ENCODE data around the gene PYCR2.

DNA sequence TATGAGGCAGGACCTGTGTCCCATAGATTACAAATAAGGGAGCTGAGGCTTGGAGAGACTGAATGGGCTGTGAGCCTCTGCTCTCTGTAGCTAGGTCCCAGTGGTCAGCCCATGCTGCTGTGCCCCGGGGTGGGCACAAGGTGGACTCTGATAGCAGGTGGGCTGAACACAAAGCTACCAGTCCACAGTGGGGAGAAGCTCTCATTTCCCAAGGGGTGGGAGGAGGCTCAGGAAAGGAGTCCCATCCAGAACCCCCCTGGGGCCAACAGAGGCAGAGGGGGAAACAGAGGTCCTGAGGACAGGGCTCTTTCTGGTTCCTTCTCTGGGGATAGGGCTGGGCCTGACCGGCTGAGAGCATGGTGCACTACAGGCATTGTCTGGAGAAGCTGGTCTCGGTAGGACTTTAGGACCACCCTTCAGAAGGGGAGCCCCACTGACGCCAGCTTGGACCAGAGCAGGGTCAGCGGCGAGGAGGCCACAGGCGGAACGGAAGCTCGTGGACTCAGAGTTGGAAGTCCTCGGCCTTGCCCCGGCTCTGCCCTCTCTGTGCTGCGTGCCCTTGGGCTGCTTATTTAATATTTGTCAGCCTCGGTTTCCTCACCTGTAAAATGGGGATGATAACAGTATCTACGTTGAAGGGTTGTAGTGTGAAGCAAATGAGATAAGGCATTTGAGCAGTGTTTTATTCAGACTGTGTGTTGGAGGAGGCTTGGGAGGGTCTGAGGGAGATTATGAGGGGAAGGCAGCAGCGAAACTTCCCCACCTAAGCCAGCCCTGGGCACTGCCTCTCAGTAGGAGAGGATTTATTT, 48.5 kb upstream of the PYCR2 start:
- TF ChIP-seq TCF7L2 (IDR thresholded peaks at IDR 0.05; ENCODE audit: low read depth, low read length), result no peak
- no peak for TF ChIP-seq POLR2AphosphoS5 (IDR thresholded peaks at IDR 0.05; ENCODE audit: low read depth, low read length)
- TF ChIP-seq, protein P1, sequence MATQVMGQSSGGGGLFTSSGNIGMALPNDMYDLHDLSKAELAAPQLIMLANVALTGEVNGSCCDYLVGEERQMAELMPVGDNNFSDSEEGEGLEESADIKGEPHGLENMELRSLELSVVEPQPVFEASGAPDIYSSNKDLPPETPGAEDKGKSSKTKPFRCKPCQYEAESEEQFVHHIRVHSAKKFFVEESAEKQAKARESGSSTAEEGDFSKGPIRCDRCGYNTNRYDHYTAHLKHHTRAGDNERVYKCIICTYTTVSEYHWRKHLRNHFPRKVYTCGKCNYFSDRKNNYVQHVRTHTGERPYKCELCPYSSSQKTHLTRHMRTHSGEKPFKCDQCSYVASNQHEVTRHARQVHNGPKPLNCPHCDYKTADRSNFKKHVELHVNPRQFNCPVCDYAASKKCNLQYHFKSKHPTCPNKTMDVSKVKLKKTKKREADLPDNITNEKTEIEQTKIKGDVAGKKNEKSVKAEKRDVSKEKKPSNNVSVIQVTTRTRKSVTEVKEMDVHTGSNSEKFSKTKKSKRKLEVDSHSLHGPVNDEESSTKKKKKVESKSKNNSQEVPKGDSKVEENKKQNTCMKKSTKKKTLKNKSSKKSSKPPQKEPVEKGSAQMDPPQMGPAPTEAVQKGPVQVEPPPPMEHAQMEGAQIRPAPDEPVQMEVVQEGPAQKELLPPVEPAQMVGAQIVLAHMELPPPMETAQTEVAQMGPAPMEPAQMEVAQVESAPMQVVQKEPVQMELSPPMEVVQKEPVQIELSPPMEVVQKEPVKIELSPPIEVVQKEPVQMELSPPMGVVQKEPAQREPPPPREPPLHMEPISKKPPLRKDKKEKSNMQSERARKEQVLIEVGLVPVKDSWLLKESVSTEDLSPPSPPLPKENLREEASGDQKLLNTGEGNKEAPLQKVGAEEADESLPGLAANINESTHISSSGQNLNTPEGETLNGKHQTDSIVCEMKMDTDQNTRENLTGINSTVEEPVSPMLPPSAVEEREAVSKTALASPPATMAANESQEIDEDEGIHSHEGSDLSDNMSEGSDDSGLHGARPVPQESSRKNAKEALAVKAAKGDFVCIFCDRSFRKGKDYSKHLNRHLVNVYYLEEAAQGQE (IDR thresholded peaks at IDR 0.05; ENCODE audit: insufficient read depth in 1 of 2, low read depth in 2 of 2, low read length in 1 of 2), result no peak
- TF ChIP-seq, protein P2, sequence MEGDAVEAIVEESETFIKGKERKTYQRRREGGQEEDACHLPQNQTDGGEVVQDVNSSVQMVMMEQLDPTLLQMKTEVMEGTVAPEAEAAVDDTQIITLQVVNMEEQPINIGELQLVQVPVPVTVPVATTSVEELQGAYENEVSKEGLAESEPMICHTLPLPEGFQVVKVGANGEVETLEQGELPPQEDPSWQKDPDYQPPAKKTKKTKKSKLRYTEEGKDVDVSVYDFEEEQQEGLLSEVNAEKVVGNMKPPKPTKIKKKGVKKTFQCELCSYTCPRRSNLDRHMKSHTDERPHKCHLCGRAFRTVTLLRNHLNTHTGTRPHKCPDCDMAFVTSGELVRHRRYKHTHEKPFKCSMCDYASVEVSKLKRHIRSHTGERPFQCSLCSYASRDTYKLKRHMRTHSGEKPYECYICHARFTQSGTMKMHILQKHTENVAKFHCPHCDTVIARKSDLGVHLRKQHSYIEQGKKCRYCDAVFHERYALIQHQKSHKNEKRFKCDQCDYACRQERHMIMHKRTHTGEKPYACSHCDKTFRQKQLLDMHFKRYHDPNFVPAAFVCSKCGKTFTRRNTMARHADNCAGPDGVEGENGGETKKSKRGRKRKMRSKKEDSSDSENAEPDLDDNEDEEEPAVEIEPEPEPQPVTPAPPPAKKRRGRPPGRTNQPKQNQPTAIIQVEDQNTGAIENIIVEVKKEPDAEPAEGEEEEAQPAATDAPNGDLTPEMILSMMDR (IDR thresholded peaks at IDR 0.05), result no peak
- no peak for TF ChIP-seq SIN3A (IDR thresholded peaks at IDR 0.05; ENCODE audit: borderline replicate concordance, insufficient read depth, low read depth, low read length)

All from Panc1 (cell line).